Activated effector memory CD4-positive, alpha-beta T cell treated with Interleukin-2 at 50 U/mL for 16 hours (primary cell): ENCODE data around the gene ABLIM2.

Source experiments
- DNase-seq: peaks from one replicate; pipeline ENCODE4 v3.0.0-alpha.2; 2020

The ABLIM2 gene

DNA sequence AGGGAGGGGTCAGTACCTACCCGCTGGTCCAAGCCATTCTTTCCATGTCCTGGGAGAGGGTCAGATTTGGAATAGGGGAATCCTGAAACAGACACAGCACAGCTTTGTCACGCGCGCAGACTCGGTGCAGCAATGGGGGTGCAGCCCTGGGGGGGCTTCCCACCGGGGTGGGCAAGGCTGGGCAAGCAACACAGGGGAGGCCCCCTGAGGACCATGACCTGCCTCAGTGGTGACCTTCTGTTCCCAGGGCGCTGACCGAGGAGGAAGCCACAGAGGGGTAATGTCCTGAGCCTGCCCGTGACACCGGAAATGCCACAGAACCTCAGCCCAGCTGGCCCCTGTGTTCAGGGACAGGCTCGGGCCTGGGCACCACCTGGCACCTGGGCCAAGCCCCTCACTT lies 165.8 kb downstream of the ABLIM2 start:
- no peak for DNase-seq

DNA sequence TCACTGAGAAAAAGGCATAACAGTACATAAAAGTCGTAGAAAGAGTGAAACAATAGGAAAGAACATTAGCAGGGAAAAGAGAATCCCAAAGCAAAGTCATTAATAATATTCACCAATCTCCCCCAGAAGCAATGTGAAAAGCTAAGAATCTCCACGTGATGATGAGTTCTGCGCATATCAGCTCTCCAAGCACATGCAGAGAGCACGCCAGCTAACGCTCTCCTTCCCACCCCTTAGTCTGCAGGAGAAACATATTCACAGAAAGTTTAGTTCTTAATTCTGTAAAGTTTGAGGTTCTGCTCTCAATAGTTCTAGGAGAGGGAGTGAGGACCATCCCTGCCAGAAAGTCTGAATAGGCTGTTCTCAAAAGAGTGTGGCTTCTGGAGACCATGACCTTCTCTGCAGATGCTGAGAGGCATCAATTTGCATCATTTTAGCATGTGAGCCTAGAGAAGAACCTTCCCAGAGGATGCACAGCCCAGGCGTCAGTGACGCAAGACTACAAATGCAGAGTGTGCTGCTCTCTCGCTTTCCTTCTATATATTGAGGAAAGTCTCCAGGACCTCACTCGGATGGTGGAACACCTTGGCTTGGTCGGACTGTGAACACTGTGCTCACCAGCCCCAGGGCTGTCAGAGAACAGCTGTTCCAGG lies 167.7 kb downstream of the ABLIM2 start:
- DNase-seq, result no peak

DNA sequence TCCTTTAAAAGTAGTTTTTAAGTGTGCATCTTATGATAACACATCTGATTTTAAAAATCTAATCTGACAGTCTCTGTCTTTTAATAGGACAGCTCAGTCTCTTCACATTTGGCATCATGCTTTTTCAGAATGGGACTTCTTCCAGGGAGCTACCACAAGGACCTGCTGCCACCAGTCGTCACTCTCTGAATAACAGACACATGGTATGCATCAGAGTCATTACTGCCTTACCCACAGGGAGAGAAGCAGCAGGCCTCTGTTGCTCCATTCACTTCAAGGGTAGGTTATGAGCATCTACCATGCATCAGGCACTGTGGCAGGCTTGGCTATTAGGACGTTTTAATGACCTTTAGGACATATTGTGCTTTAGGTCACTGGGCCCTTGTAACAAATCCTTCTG lies 169.0 kb downstream of the ABLIM2 start:
- no peak for DNase-seq

DNA sequence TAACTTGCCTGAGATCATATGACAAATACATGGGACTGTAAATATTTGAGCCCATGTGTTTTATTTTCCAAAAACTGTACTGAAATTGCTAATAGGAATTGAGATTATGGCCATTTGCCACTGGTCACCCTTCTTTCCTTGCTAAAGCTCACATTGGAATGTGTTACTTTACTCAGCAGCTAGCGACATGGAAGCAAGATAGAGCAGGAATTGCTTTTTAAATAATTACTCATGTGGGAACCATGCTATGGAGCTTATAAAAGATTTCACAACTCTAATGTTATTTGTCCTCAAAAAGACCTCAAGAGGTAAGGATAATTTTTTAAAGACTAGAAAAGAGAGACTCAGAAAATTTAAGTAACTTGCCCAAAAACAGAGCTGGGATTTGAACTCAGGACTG lies 170.2 kb downstream of the ABLIM2 start:
- DNase-seq, result no peak

DNA sequence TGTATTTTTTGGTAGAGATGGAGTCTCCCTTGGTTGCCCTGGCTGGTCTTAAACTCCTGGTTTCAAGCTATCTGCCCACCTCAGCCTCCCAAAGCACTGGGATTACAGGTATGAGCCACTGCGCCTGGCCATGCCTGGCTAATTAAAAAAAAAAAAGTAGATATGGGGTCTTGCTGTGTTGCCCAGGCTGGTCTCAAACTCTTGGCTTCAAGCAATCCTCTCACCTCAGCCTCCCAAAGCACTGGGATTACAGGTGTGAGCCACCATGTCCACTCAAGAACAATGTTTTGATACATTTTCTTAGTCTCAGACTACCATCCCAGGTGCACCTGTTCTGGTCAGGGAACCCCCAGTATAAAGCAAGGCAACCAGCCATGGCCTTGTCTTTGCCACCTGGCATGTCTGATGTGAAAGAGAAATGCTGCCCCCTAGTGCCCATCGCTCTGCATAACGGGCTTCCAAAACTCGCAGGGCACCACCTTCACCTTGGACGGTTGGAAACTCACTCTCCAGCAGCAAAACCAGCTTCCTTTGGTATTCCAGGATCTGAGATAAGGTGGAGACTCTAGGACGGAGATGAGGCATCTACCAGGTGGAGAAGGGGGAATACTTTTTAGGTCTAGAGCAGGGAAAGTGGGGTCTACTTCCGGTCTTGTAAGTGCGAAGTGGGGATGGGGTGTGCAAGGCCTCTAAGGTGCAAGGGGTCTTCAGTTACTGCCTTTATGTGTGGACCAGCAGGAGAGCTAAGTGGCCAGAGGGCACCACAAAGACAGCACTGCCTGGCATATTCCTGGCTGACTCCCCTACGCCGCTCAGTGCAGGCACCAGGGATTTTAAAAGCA lies 171.2 kb downstream of the ABLIM2 start:
- peak; percentile 61 for DNase-seq

DNA sequence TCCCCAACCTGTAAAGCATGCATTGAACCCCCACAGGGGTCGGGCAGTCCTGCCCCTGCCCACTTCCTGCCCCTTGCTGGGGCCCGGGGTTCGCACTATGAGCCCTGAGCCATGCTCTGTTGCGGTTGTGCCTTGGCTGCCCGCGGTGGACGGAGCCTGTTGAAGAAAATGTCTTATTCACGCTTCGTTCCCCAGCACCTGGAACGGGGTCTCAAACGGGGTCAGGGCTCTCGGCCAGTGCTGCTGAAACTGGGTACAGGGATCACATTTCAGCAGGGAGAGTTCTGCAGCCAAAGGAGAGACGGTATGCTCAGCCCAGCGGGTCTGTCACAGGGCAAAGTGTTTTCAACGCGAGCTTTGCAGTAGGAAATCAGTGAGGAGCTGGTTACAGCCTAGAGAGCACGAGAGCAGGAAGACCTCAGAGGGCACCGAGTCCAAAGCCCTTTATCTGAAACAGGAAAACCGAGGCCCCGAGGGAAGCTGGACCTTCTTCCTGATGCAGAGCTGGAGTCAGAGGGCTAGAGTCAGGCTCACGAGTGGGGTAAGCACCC lies 172.6 kb downstream of the ABLIM2 start:
- DNase-seq, result no peak

DNA sequence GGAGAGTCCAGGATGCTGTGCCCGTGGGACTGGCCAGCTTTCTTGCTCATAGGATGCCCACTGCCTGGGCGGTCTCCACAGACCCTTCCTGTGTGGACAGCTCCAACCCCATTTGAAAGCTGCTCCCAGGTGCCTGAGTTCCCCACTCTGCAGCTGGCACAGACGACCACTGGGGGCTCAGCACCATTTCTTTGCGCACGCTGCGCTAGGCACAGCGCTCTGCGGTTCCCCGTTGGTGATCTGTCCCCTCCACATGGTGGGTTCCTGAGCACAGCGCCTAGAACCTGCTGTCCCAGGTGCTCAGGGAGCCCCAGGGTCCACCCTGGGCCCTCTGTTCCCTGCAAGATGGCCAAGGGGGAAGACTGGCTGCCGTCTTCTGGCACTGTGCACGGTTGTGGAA lies 173.5 kb downstream of the ABLIM2 start:
- DNase-seq, result no peak

DNA sequence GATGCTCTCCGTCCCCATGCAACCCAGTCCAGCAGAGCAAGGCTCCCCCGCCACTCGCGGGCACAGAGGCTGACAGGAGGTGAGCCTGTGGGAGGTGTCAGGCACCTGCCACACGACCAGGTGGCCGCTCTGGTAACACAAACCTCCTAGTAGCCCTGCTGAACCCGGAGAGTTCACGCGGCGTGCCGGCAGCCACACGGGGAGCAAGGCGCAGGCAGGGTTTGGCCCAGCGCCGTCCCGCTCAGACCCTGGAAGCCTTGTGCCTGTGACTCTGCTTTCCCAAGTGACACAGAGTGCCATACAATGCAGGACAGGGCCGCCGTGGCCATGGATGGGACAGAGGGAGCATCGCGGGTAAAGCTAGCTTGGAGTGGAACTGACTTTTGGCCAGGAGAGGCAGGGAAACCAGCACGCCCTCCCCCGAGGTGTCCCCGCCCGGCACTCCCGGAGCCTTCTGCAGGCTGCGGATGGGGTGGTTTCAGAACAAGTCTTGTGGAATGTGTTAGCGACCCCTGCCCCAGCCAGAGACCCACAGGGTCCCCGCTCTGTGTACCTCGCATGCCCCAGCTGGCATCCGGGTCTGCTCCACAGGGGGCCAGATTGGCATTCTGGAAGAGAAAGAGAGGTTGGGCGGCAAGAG lies 174.2 kb downstream of the ABLIM2 start:
- DNase-seq, result no peak

DNA sequence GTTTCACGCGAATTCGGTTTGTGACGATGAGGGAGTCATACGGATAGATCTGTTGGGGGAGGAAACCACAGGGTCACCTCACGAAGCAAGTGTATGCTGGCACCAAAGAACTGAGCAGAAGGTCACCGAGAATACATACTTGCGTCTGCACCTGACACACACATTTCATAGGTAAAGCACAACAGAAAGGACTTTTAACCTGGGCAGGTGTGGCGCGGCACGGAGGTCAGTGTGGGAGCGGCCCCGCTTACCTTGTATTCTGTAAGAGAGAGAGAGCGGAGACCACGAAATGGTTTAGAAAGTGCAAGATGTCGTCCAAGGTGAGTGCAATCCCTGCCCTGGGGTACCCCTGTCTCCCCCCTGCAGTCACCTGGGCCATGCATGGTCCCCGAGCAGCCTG lies 175.3 kb downstream of the ABLIM2 start:
- DNase-seq, result no peak

DNA sequence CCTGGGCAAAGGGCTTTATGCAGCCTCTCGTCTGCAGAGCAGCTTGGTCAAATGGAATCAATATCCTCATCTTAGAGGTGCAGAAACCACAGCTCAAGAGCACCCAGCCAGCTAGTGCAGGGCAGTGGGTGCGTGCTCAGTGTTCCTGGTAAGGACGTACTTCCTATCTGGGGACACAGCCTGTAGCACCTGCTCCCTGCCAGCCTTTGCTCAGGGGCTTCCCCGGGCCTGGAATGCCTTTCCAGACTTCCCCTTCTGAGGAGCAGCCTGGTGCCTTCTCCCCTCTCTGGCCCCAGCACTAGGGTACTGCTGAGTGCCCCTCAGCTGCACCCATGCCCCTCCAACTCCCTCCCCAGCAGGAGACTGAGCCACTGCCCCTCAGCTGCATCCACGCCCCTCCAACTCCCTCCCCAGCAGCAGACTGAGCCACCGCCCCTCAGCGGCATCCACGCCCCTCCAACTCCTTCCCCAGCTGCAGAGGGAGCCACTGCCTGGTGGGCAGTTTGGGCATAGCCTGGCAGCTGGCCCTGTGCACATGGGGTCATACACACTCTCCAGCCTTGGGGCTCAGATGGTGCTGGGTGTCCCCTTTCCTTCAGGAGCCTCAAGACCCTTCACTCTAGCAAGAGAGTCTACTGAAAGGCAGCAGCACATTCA lies 176.7 kb downstream of the ABLIM2 start:
- DNase-seq, result no peak

DNA sequence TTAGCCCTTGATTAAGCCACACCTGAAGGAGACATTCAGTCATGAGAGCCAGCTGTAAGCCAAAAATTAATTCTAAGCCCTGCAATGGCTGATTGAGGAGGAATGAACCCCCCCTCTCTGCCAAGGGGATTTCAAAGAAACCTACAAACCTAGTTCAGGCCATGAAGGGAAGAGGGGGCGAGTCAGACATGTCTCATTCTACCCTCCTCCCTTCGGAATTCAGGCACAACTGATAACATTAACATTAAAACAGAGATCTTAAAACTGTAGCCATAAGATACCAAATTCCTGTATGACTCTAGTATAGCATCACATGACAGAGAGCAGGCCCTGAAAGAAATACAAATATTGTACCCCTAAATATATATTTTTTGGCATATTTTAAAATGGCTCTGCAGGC lies 178.6 kb downstream of the ABLIM2 start:
- DNase-seq, result no peak

DNA sequence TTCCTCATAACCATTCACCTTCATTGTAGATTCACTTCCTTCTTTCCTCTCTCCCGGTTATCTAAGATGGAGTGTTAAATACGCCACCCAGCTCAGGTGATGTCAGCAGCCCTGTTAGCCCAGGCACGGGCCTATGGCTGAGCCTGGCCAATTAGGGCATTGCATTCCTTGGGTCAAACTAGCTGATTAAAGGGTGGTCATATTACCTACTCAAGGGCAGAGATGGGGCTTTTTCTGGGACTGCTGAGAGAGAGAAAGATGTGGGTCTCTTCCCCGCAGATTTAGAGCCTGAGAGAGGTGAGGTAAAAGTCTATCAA lies 179.0 kb downstream of the ABLIM2 start:
- no peak for DNase-seq

DNA sequence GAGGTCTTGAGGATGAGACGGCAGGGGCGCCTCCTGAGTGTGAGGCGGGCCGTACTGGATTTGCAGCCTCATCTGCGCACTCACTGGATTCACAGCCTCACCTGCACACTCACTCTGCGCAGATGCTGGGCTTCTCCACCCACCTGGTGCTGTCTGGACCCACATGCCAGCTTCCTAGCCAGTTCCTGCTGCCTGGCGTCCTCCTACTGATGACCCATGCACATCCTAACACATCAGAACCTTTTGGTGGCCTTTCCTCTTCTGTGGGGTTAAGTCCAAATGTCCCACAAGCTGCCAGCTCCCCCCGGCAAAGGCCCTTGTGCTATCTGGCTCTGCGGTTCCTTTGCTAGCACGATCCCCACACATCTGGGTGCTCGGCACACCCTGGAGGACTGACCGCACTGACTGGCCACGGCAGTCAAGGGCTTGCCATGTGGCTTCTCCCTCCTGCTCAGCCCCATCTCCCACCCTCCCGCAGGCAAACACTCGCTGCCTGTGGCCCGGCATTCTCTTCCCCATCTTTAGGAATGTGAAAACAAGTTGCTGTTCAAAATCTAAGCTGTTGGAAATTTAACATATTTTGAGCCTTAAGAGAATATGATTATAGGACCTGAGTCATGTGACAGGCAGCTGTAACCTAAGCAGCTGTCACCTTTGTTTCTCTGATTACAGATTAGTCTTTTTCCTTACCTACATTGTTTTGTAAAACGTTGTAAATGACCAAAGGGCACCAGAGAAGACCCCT lies 179.5 kb downstream of the ABLIM2 start:
- no peak for DNase-seq

DNA sequence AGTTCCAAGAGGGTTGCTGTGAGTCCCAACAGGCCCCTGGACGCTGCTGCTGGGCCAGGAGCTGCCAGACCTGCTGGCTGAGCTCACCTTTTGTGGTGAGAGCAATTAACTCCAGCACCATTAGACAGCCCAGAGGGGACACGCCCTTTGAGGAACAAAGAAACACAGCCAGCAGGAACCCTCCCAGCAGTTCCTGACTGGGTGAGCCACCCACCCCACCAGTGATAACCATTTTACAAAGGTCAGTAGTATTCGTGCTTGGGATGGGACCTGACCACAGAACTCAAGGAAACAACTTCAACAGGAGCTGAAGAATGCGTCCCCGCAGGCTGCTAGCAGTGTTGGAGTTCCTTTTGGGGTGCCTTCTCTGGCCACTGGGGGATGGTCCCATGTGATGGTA lies 180.1 kb downstream of the ABLIM2 start:
- DNase-seq, result no peak

DNA sequence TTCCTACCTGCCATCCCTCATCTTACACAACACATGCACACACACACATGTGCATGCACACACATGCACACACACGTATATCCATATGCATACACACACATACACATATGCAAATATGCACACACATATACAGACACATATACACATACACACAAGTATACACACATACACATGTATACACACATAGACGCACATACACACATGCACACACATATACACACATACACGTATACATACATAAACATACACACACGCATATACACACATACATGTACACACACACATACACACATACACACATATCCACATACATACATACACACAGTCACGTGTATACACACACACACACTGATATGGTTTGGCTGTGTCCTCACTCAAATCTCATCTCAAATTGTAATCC lies 182.0 kb downstream of the ABLIM2 start:
- no peak for DNase-seq

DNA sequence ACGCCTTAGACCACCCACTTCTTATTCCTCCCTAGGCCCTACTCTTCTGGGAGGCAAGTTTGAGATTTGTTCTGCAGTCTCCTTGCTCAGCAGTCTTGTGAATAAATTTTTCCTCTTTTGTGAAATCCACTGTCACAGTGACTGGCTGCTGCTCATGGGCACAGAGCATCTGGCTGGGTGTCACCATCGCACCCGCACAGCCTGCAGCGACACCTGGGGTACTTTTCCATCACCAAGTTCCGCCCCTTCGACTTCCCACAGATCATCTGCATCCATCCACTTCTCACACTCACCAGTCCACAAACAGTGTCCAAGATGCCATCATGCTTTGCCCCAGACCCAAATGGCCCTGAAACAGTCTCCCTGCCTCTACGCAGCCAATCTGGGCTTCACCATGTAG lies 182.6 kb downstream of the ABLIM2 start:
- DNase-seq, result no peak

DNA sequence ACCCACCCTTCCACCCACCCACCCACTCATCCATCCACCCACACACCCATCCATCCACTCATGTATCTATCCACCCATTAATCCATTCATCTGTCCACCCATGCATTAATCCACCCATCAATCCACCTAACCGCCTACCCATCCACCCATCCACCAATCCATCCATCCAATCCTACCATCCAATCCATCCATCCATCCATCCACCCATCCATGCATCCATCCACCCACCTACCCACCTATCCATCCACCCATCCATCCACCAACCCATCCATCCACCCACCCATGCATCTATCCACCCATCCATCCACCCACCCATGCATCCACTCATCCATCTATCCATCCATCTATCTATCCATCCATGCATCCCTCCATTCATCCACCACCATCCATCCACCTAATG lies 184.2 kb downstream of the ABLIM2 start:
- no peak for DNase-seq

DNA sequence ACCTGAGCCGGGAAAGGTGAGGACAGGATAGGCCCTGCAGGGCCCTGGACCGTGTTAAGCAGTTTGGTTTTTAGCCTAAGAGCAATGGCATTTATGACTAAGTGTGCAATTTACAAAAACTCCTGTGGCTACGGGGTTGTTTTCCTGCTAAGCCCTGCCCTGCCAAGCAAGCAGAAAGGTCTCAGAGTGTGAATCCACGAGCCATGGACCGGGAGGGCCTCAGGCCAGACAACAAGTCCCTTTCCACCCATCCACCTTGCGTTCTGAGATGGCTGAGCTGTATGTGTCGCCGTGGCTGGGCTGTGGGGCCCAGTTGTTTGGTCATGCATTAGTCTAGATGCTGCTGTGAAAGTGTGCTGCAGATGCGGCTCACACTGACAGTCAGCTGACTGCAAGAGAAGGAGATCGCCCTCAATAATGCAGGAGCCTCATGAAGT lies 185.1 kb downstream of the ABLIM2 start:
- no peak for DNase-seq

DNA sequence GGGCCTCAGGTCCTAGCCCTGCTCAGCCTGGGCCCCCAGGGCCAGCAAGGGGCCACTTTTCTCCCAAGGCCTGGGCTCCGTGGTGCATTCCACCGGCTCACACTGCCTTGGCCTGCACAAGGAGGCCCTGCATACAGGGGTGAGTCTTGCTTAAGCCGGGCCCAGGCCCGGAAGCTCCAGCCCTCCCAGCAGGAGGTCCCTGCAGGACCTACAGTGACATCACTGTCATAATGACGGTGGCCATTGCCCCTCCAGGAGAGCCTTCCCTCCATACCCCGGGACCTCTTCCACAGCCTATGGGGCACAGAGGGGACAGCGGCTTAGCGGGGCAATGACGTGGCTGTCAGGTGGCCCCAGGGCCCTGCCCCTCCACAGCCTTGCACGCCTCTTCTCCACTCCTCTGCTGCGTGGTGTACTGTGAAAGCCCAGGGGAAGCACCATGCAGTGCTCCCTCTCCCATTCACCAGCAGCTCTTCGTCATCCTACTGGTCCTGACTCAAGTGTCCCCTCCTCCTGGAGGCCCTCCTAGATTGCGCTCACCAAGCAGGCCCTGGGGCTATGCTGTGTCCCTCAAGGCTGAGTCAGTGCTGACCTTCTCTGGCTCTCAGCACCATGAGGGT lies 186.6 kb downstream of the ABLIM2 start:
- DNase-seq, result no peak

DNA sequence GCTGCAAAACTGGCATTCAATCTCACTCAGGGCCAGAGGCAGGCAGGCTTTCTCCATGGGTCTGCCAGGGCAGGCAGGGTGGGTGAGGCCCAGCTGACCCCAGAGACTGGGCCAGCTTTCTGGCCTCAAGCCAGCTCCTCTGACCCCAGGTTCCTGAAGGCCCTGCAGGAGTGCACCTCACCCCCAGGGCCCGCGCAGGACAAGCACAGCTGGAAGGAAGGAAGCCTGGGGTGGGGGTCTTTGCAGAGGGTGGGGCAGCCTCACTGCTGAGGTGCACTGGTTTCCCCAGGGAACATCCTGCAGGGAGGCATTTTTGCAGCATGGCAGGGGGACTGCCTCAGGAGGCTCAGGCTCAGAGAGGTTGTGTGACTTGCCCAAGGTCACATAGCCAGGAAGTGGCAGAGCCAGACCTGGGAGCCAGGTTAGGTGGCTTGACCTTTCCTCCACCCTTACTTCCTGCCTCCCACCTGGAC lies 187.4 kb downstream of the ABLIM2 start:
- no peak for DNase-seq

DNA sequence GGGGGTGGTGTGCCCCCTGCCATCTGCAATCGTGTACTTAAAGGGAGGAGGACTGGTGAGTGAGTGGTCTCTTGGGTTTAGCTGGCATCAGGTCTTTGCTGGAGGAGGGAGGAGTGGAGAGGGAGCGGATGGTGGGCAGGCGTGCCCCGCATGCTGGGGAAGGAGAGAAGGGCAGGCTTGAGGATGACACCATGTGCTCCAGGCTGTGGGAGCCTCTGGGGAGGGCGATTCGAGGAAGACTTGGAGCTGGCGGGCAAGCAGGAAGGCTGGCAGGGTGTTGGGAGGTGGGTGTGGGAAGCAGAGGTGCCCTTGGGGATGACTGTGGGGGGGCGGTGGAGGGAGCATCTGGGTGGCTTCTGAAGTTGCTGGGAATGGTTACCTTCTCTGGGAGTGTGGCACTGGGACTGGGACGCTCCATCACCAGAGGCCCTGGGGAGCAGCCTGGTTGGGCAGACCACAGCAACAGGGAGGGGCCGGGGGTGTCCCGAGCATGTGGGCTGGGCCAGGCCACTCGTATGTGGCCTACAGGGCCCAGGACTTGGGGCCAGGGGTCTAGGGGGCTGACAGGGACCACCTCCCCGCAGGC lies 188.2 kb downstream of the ABLIM2 start:
- DNase-seq, result no peak
